Spleen (tissue), 11 donors: ENCODE data around the gene R3HDM1. TPM values are rescaled to one million over a fixed set of nuclear protein-coding genes. Genes with fewer than 3 reads are reported as not detected.

Experiments used
- DNase-seq: peaks from one replicate; pipeline ENCODE4 v3.0.0-alpha.2; 2020
- H3K27ac ChIP-seq, 8 donors: fragments of 200-600 bp; sonication (generic) in 7 of 8; 1 replicate in 4 of 8; 2 replicates in 4 of 8; pipeline versions ENCODE4 v1.5.0 to v1.8.0; 2016 to 2021; ENCODE audit warnings: inconsistent platforms in 4 of 8, mild to moderate bottlenecking in 4 of 8, moderate library complexity in 1 of 8
- H3K27me3 ChIP-seq, 7 donors: fragments of 200-600 bp; sonication (generic) in 6 of 7; replicated peaks in 1 of 7; 1 replicate in 4 of 7; 2 replicates in 3 of 7; pipeline versions ENCODE4 v1.5.0 to v1.8.0; 2016 to 2021; ENCODE audit warnings: inconsistent platforms in 3 of 7, mild to moderate bottlenecking in 1 of 7
- H3K36me3 ChIP-seq, 6 donors: fragments of 200-600 bp; sonication (generic) in 5 of 6; 1 replicate in 4 of 6; 2 replicates in 2 of 6; pipeline versions ENCODE4 v1.5.0 to v1.8.0; 2016 to 2021; ENCODE audit warnings: inconsistent platforms in 2 of 6
- H3K4me1 ChIP-seq, 6 donors: fragments of 200-600 bp; sonication (generic) in 5 of 6; 1 replicate in 3 of 6; 2 replicates in 3 of 6; pipeline versions ENCODE4 v1.5.0 to v1.8.0; 2016 to 2021; ENCODE audit warnings: inconsistent platforms in 3 of 6
- H3K4me3 ChIP-seq, 8 donors: fragments of 200-600 bp; sonication (generic) in 7 of 8; 1 replicate in 4 of 8; 2 replicates in 4 of 8; pipeline versions ENCODE4 v1.5.0 to v1.8.0; 2016 to 2021; ENCODE audit warnings: inconsistent platforms in 4 of 8, mild to moderate bottlenecking in 4 of 8, moderate library complexity in 2 of 8
- H3K9me3 ChIP-seq, 8 donors: fragments of 200-600 bp; sonication (generic) in 7 of 8; 1 replicate in 4 of 8; 2 replicates in 4 of 8; pipeline versions ENCODE4 v1.5.0 to v1.8.0; 2016 to 2021; ENCODE audit warnings: inconsistent platforms in 4 of 8
- CTCF ChIP-seq, 11 experiments: fragments of 200-600 bp in 7 of 11; fragments of 450-650 bp in 4 of 11; sonication (generic) in 4 of 11; IDR thresholded peaks in 8 of 11; conservative IDR thresholded peaks in 3 of 11; 1 replicate in 7 of 11; 2 replicates in 4 of 11; pipeline versions ENCODE4 v1.4.0 to v1.8.0; 2016 to 2021; ENCODE audit warnings: antibody characterized with exemption in 11 of 11, inconsistent platforms in 4 of 11, mild to moderate bottlenecking in 1 of 11
- POLR2A ChIP-seq, 3 donors: fragments of 450-650 bp; IDR thresholded peaks; one replicate each; pipeline ENCODE4 v1.5.1; 2017; ENCODE audit warnings: antibody characterized with exemption in 3 of 3, mild to moderate bottlenecking in 1 of 3
- POLR2AphosphoS5 ChIP-seq, 3 donors: sonication (generic); formaldehyde crosslinking; IDR thresholded peaks; one replicate each; pipeline ENCODE4 v1.5.1; 2017; ENCODE audit warnings: antibody characterized with exemption in 3 of 3
- whole genome bisulfite sequencing, 5 donors: extraction: QIAGEN DNeasy Blood & Tissue Kit in 3 of 5; methylation state at CpG; one replicate each; pipeline versions ENCODE4 v1.1.5 to v1.1.7; 2013 to 2018; 5-methylcytosine and 5-hydroxymethylcytosine counted together
- intact Hi-C: fragments of 100-400 bp; cut with DNase I; formaldehyde crosslinking; loops from one replicate; pipeline ENCODE4 v1.15.0; 2023; ENCODE audit warnings: low total_unique reads
- polyA plus RNA-seq, 3 donors: library from polyadenylated mRNA; stranded (reverse); fragments of 200-250 nt; gene quantifications; one replicate each; pipeline ENCODE4 v1.2.1, GENCODE V29; 2013
- total RNA-seq, 7 donors: library from RNA; depleted of rRNA in 3 of 7; stranded (reverse); fragments of >200 nt in 3 of 7; fragmentation: NEBNext Ultra II Directional in 4 of 7; extraction: Animal tissue kit (Norgen Biotek cat#: 25700) in 4 of 7; gene quantifications; one replicate each; pipeline versions ENCODE4 v1.1.0 to v1.2.1, GENCODE V29; 2016 to 2021
- donor health status: healthy with polysubstance abuse.
- donor health status: DM: no; HTN: no; CAD: no; lungs with moderate emphysema.
- donor health status: DM: no; HTN: no; CAD: no.
- donor health status: Bipolar disorder and iron deficiency.
- donor health status: healthy.
- donor health status: DM: no; HTN: no; CAD: no.
- donor health status: DM: yes; HTN: yes; CAD: no.

The R3HDM1 gene
- total and polyA plus RNA-seq, 10 donors, result 8.3 to 54.7 (median 30.7) TPM

- H3K27me3 ChIP-seq, result no peaks in the 10 kb centered on the region
- 84 to 88% (median 86%) methylated on average over 2 of the region's 2 CpGs for WGBS, 5 donors
- H3K9me3 ChIP-seq, result peaks cover 0 to 3% (median 0%) of the 10 kb centered on the region in 8 donors
- no peak for DNase-seq
- no peaks in the 10 kb centered on the region for H3K36me3 ChIP-seq
- H3K4me1 ChIP-seq, result peaks cover 0 to 4% (median 0%) of the 10 kb centered on the region in 6 donors
- TF ChIP-seq CTCF (IDR thresholded peaks at IDR 0.05 in 8 of 11, conservative IDR thresholded peaks at IDR 0.05 in 3 of 11) (no peak), POLR2A (IDR thresholded peaks at IDR 0.05) (no peak), POLR2AphosphoS5 (IDR thresholded peaks at IDR 0.05) (no peak)
- no peak overlapping the region for H3K27ac ChIP-seq
- intact Hi-C loops, result no loop called here
- H3K4me3 ChIP-seq, result no peak overlapping the region
These were observed 54.3 kb downstream of the R3HDM1 start for GRCh38 chr2:135585586-135585985.

- Histone ChIP-seq H3K9me3 (peaks cover 0 to 9% (median 3%) of the 10 kb centered on the region in 8 donors), H3K27ac (no peak overlapping the region), H3K27me3 (no peaks in the 10 kb centered on the region), H3K4me3 (no peak overlapping the region), H3K36me3 (no peaks in the 10 kb centered on the region), H3K4me1 (peaks cover 0 to 4% (median 0%) of the 10 kb centered on the region in 6 donors)
- no peak for DNase-seq
- intact Hi-C loops, result no loop called here
- 65 to 100% (median 87%) methylated on average over 1 of the region's 1 CpG for WGBS, 5 donors
- TF ChIP-seq POLR2AphosphoS5 (IDR thresholded peaks at IDR 0.05) (no peak), CTCF (IDR thresholded peaks at IDR 0.05 in 8 of 11, conservative IDR thresholded peaks at IDR 0.05 in 3 of 11) (no peak), POLR2A (IDR thresholded peaks at IDR 0.05) (no peak)
These were observed 54.9 kb downstream of the R3HDM1 start for GRCh38 chr2:135586148-135586547.

- intact Hi-C loops, result no loop called here
- no peaks in the 10 kb centered on the region for H3K27me3 ChIP-seq
- TF ChIP-seq POLR2A (IDR thresholded peaks at IDR 0.05) (no peak), CTCF (IDR thresholded peaks at IDR 0.05 in 8 of 11, conservative IDR thresholded peaks at IDR 0.05 in 3 of 11) (no peak), POLR2AphosphoS5 (IDR thresholded peaks at IDR 0.05) (no peak)
- peaks cover 0 to 4% (median 0%) of the 10 kb centered on the region in 6 donors for H3K4me1 ChIP-seq
- peaks cover 0 to 26% (median 16%) of the 10 kb centered on the region in 8 donors for H3K9me3 ChIP-seq
- DNase-seq, result no peak
- WGBS, 5 donors, result 91 to 96% (median 93%) methylated on average over 1 of the region's 1 CpG
- no peak overlapping the region for H3K27ac ChIP-seq
- no peak overlapping the region for H3K4me3 ChIP-seq
- peaks cover 0 to 8% (median 0%) of the 10 kb centered on the region in 6 donors for H3K36me3 ChIP-seq
These were observed 56.7 kb downstream of the R3HDM1 start for GRCh38 chr2:135587958-135588357.

- WGBS, 5 donors, result 35 to 59% (median 52%) methylated on average over 2 of the region's 2 CpGs
These were observed 59.5 kb downstream of the R3HDM1 start for GRCh38 chr2:135590619-135591260.

More at GRCh38 chr2:135590619-135591260, 59.5 kb downstream of the R3HDM1 start:
- no peak overlapping the region for H3K27ac ChIP-seq
- H3K9me3 ChIP-seq, result peaks cover 0 to 26% (median 16%) of the 10 kb centered on the region in 8 donors
- intact Hi-C loops, result no loop called here
- TF ChIP-seq CTCF (IDR thresholded peaks at IDR 0.05 in 8 of 11, conservative IDR thresholded peaks at IDR 0.05 in 3 of 11) (no peak), POLR2A (IDR thresholded peaks at IDR 0.05) (no peak), POLR2AphosphoS5 (IDR thresholded peaks at IDR 0.05) (no peak)
- peaks cover 0 to 4% (median 0%) of the 10 kb centered on the region in 6 donors for H3K4me1 ChIP-seq
- peaks cover 0 to 8% (median 0%) of the 10 kb centered on the region in 6 donors for H3K36me3 ChIP-seq
- no peaks in the 10 kb centered on the region for H3K27me3 ChIP-seq
- H3K4me3 ChIP-seq, result no peak overlapping the region
- no peak for DNase-seq
